HG03442 (cell line): ENCODE data around the gene SHISAL2A.

Experiments used
- ATAC-seq: cut with Tn5 transposase; IDR thresholded peaks from one replicate; pipeline ENCODE4 v1.9.1; 2021; ENCODE audit warnings: mild to moderate bottlenecking, moderate library complexity; ENCODE audit not compliant: unreplicated experiment

SHISAL2A gene

DNA sequence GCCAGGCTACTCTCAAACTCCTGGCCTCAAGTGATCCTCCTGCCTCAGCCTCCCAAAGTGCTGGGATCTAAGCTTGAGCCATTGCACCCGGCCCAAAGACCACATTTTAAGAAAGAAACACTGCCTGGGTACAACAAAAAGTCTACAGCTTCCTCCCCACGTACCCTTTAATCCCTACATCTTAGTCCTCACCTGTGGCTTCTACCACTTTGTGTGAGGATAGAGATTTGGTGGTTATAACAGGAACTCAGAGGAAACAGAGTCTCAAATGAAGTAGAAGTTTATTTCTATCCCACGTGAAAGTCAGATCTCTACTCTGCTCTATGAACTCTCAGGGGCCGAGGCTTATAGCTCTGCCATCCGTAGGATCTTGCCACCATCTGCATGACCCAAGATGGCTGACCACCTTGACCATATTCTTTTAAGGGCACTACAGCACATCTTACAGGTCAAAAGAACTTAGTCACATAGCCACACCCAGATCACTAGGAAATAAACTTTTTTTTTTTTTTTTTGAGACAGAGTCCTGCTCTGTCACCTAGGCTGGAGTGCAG, 17.4 kb upstream of the SHISAL2A start:
- no peak for ATAC-seq

- no peak for ATAC-seq
Observed at GRCh38 chr1:52621950-52622349, 11.0 kb upstream of the SHISAL2A start.

DNA sequence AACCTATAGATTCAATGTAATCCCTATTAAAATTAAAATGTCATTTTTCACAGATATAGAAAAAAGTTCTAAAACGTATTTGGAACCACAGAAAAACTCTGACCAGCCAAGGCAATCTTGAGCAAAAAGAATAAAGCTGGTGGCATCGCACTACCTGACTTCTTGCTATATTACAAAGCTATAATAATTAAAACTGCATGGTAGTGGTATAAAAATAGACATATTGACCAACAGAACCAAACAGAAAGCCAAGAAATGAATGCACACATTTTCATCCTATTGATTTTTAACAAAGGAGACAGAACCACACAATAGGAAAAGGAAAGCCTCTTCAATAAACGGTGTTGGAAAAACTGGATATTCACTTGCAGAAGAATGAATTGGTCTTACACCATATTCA, 9.2 kb upstream of the SHISAL2A start:
- ATAC-seq, result no peak

GRCh38 chr1:52627028-52627427, 5.9 kb upstream of the SHISAL2A start:
- ATAC-seq, result no peak

DNA sequence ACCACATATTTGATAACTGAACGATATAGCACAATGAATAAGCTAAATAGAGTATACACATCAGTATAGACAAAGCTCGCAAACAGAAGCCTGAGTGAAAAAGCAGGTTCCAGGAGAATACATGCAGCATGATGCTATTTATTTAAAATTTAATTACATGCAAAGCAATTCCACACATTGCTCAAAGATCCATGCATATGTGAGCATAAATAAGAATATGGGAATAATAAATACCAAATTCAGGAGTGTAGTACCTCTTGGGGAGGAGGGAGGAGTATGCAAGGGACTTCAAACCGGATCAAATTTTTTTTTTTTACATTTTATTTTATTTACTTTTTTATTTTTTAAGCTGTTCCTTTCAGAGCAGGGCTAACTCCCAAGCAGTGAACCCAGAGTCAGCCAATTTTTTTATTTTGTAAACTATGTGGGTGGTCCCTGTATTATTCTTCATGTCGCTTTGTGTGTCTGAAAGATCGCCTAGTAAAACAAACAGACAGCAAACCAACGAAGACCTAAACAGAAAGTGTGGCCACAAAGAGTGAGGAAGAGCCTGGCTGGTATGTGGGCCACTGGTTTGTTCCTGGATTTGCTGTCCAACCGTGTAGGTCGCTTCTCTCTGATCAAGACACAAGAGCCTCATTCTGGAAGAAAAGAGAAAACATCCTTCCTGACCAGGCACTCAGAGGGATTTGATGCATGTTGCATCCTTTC, 4.2 kb upstream of the SHISAL2A start:
- ATAC-seq, result no peak

- ATAC-seq, result no peak
Observed at GRCh38 chr1:52629325-52629643, 3.7 kb upstream of the SHISAL2A start.

GRCh38 chr1:52629667-52630066, 3.3 kb upstream of the SHISAL2A start:
- ATAC-seq, result no peak

DNA sequence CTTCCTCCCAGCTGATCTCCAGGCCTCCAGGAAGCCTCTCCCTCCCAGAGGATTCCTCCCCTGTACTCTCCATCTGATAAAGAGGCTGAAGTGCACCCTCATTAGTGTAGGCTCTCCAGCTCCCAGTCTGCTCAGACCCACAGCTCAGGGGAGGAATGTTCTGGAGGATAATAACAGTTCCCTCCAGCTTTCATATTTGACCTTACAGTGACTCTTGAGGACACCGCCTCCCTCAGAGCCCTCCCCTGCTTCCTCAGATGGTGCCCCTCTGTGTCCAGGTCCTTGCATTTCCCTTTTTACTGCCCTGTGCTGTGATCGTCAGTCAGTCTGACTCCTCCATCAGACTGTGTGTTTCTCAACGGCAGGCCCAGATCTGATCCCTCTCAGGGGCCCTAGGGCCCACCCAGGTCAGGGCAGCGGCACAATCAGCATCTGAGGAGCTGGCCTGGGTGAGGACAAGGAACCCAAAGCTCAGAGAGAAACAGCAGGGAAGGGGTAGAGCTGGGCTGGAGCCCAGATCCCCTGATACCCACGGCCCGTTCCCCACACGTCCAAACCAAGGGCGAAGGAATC, 1.1 kb upstream of the SHISAL2A start:
- no peak for ATAC-seq

DNA sequence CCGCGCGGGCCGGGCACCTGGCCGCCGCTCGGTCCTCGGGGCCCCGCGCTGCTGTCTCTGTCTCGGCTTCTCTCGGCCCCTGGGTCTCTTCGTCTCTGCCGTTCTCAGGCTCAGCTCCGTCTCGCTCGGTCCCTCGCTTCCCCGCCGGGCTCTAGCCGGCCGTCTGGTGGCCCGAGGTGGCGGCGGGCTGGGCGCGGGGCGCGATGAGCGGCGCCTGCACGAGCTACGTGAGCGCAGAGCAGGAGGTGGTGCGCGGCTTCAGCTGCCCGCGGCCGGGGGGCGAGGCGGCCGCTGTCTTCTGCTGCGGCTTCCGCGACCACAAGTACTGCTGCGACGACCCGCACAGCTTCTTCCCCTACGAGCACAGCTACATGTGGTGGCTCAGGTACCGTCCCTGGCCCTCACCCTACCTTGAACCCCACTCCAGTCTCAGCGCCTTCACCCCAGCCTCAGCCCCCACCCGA, 355 bp downstream of the SHISAL2A start:
- ATAC-seq, result no peak

- ATAC-seq, result no peak
Observed at GRCh38 chr1:52634111-52634510, 1.1 kb downstream of the SHISAL2A start.

DNA sequence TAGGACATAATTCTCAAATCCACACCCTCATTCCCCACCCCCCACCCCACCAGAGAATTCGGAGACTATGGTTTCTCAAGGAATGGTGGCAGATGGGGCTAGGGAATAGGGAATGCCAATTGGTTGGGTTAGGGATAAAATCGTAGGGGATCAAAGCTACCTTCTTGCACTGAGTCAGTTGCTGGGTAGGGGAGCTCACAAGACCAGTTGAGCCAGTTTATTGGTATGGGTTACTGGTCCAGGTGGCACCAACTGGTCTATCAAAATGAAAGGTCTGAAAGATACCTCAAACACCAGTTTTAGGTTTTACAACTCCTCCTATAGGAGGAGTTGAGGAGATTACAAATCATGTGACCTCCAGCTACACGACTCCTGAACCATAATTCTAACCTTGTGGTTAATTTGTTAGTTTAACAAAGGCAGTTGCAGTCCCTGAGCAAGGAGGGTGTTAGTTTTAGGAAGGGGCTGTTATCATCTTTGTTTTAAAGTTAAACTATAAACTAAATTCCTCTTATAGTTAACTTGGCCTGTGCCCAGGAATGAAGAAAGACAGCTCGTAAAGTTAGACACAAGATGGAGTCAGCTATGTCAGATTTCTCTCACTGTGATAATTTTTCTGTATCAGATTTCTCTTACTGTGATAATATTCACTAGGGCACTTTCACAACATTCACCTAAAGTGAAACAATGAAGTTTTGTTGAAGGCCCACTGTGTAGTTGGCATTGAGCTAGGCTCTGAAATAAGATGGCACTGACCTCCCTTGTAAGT, 2.5 kb downstream of the SHISAL2A start:
- ATAC-seq, result no peak

- ATAC-seq, result peak; percentile 73
Observed at GRCh38 chr1:52636721-52637695, 4.0 kb downstream of the SHISAL2A start.

- ATAC-seq, result no peak
Observed at GRCh38 chr1:52637946-52638345, 5.0 kb downstream of the SHISAL2A start.

DNA sequence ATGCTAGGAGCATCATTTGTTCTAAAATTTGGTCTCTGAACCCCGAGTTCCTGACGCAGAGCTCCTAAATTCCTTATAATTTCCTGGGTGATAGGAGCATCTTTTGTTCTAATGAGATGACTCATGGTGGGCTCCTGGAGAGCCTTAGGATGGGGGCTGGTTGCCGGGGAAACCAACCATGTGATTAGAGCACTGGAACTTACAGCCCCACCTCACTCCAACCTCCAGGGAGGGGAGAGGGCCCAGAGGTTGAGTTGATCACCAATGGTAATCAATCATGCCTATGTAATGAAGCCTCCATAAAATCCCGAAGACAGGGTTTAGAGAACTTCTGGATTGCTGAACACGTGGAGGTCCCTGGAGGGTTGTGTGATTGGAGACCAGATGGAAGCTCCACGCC, 7.7 kb downstream of the SHISAL2A start:
- no peak for ATAC-seq

GRCh38 chr1:52641307-52641706, 8.3 kb downstream of the SHISAL2A start:
- ATAC-seq, result no peak

DNA sequence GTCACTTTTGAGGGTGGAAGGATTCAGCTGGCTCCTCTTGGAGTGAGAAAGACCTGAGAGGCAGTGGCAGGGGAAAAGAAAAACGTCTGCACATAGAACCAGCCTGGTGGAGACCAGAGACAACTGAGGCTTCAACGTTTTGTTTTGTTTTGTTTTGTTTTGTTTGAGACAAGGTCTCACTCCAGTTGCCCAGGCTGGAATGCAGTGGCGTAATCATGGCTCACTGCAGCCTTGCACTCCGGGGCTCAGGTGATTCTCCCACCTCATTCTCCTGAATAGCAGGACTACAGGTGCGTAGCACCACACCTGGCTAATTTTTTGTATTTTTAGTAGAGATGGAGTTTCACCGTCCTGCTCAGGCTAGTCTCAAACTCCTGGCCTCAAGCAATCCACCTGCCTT, 12.3 kb downstream of the SHISAL2A start:
- ATAC-seq, result no peak

- ATAC-seq, result no peak
Observed at GRCh38 chr1:52651904-52652303, 18.9 kb downstream of the SHISAL2A start.

GRCh38 chr1:52653207-52653849, 20.4 kb downstream of the SHISAL2A start:
- no peak for ATAC-seq

DNA sequence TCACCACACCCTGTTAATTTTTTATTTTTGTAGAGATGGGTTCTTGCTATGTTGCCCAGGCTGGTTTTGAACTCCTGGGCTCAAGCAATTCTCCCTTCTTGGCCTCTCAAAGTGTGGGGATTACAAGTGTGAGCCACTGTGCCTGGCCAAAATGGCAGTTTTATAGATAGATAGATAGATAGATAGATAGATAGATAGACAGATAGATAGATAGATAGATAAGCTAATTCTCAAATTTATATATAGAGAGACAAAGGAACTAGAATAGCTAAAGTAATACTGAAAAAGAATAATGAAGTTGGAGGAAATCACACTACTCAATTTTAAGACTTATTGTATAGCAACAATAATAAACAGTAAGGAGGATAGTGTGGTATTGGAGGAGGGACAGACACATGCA, 21.1 kb downstream of the SHISAL2A start:
- ATAC-seq, result no peak

- ATAC-seq, result no peak
Observed at GRCh38 chr1:52657702-52658101, 24.7 kb downstream of the SHISAL2A start.
